ENCODE measurements around the gene PSMC4. TPM values are rescaled to one million over a fixed set of nuclear protein-coding genes. Genes with fewer than 3 reads are reported as not detected.
A peak's percentile ranks its signal among the peaks of the same experiment; 100 is the strongest.

Gene PSMC4
- total RNA-seq, 1 experiment from 2014 or later: 111 TPM

- Mint-ChIP-seq H3K9me3 (0 out of 5 replicates have a peak, but pooled peaks cover 0 to 4% of the 10 kb centered on the region in 2 experiments), H3K4me3 (peak overlapping the region; percentile 99; a peak in 2 of 5 replicates), H3K4me1 (peaks cover 14 to 18% of the 10 kb centered on the region in 2 experiments), H3K27me3 (ENCODE audit: low read depth) (no peaks in the 10 kb centered on the region; the same call in 1 of the 2 replicates), H3K36me3 (ENCODE audit: insufficient read depth in 1 of 3, low read depth in 3 of 3) (peaks cover 22 to 31% (median 28%) of the 10 kb centered on the region in 3 experiments), H3K27ac (no peak overlapping the region; a peak in 1 of 7 replicates)
- no peaks in the 10 kb centered on the region; the same call in none of the 2 replicates for H3K27me3 ChIP-seq (ENCODE audit: insufficient read depth, low read length)
- H3K9me3 ChIP-seq (ENCODE audit: control insufficient read depth, low read depth, low read length): no peaks in the 10 kb centered on the region
- no peak overlapping the region for H4K91ac ChIP-seq (ENCODE audit: insufficient read length, low read depth, low read length)
- no CpG with 5 or more reads among the region's 6 CpGs for WGBS (ENCODE audit: extremely low coverage, insufficient read length, low lambda C conversion rate)
- DNase-seq: no peak
- H3K4ac ChIP-seq (ENCODE audit: low read depth, low read length): no peak overlapping the region
- no peak overlapping the region for H3K9ac ChIP-seq (ENCODE audit: extremely low read depth, insufficient read length, low read length)
- no peak overlapping the region for H3K18ac ChIP-seq (ENCODE audit: insufficient read length, low read depth, low read length)
- peaks cover 4% of the 10 kb centered on the region for H3K23me2 ChIP-seq (ENCODE audit: insufficient read length, low read depth, low read length, poor library complexity, severe bottlenecking)
- H3K4me1 ChIP-seq (ENCODE audit: insufficient read depth, low read length): peaks cover 7% of the 10 kb centered on the region; the same call in 1 of the 2 replicates
- no peak overlapping the region for H2BK15ac ChIP-seq (ENCODE audit: low read depth, low read length)
- no peak for TF ChIP-seq CTCF (conservative IDR thresholded peaks at IDR 0.05)
- H4K5ac ChIP-seq (ENCODE audit: insufficient read length, low read depth, low read length): no peak overlapping the region
- H3T11ph ChIP-seq (ENCODE audit: low read length): no peak overlapping the region
- no peak overlapping the region for H3K4me2 ChIP-seq (ENCODE audit: insufficient read depth, insufficient read length, low read length)
- H2BK120ac ChIP-seq (ENCODE audit: low read depth, low read length, poor library complexity, severe bottlenecking): no peak overlapping the region
- no peak overlapping the region for H2BK5ac ChIP-seq (ENCODE audit: insufficient read length, low read length)
- no peak overlapping the region for H3K27ac ChIP-seq (ENCODE audit: insufficient read length, low read depth, low read length)
- no peak overlapping the region for H3K23ac ChIP-seq (ENCODE audit: insufficient read length, low read depth, low read length)
- no peak overlapping the region for H2BK20ac ChIP-seq (ENCODE audit: low read depth, low read length, poor library complexity, severe bottlenecking)
- no peak overlapping the region for H2AK5ac ChIP-seq (ENCODE audit: insufficient read length, low read length)
- no peaks in the 10 kb centered on the region for H4K20me1 ChIP-seq (ENCODE audit: control insufficient read depth, insufficient read depth, insufficient read length)
- H3K79me2 ChIP-seq (ENCODE audit: insufficient read depth, low read length): peaks cover 8% of the 10 kb centered on the region; the same call in 1 of the 2 replicates
- no peak overlapping the region for H2AFZ ChIP-seq (ENCODE audit: low read length)
- H3K14ac ChIP-seq (ENCODE audit: insufficient read depth, low read length): no peak overlapping the region
- H3K79me1 ChIP-seq (ENCODE audit: insufficient read depth, low read depth, low read length, poor library complexity, severe bottlenecking): peaks cover 5% of the 10 kb centered on the region
- H2BK12ac ChIP-seq (ENCODE audit: insufficient read length, low read depth, low read length): no peak overlapping the region
- no peak overlapping the region for H3K56ac ChIP-seq (ENCODE audit: insufficient read length, low read depth, low read length)
- no peak overlapping the region for H4K8ac ChIP-seq (replicated peaks; ENCODE audit: insufficient read length, low read depth, low read length)
Observed at GRCh38 chr19:39969266-39969665, 1.7 kb upstream of the PSMC4 start.
